Measurements from ENCODE around the gene DSCAML1. TPM values are rescaled to one million over a fixed set of nuclear protein-coding genes. Genes with fewer than 3 reads are reported as not detected.

The DSCAML1 gene
- total RNA-seq, 1 donor from 2014 or later, result 0.16 TPM

DNA sequence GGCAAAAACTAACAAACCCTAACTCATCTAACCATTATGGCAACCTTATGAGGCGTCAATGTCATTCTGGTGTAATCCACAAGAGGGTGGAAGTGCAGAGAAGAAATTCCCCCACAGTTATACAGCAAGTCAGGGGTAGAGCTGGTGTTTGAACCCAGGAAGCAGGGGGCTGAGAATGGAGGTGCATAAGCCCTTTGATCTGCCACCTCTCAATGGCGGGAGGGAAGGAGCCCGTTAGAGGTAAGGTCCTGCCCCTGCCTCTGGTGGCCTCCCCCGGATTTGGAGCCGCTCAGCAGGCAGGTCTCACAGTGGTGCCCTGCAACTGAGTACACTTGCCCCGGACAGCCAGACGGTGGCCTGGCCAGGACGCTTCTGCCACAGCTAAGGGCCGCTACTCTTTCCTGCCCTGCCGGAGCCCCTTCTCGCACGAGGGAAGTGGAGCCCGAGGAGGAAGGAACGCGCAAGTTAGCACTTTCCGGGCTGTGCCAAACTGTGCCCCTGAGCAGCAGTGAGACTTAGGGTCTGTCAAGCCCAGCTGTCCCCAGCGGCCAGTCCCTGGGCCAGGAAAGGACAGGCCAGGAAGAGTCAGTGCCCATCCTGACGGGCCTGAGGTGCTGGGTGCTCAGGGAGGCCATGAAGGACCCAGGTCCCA is 26.4 kb upstream of the DSCAML1 start:
- no peak overlapping the region for H3K4me3 Mint-ChIP-seq (ENCODE audit: unreplicated experiment)
- H3K27ac Mint-ChIP-seq (ENCODE audit: unreplicated experiment), result no peak overlapping the region
- peaks cover 19% of the 10 kb centered on the region for H3K27me3 Mint-ChIP-seq (ENCODE audit: low read depth, unreplicated experiment)
- TF ChIP-seq EZH2 (IDR thresholded peaks at IDR 0.05; ENCODE audit: insufficient read depth, low read length), result no peak
- TF ChIP-seq CTCF (IDR thresholded peaks at IDR 0.05; ENCODE audit: insufficient read depth, low read depth, low read length), result no peak
- no peak for FAIRE-seq
- DNase-seq (ENCODE audit: low read depth), result no peak
- Histone ChIP-seq H3K79me2 (ENCODE audit: insufficient read depth, low read length) (no peaks in the 10 kb centered on the region), H3K36me3 (ENCODE audit: insufficient read depth, low read length) (no peaks in the 10 kb centered on the region), H3K9ac (ENCODE audit: low read length) (no peak overlapping the region), H3K4me3 (ENCODE audit: insufficient read depth, low read depth, low read length) (no peak overlapping the region), H3K4me2 (ENCODE audit: low read length) (no peak overlapping the region), H2AFZ (ENCODE audit: low read depth, low read length) (peak overlapping the region; percentile 65), H4K20me1 (ENCODE audit: insufficient read depth, low read length) (no peaks in the 10 kb centered on the region), H3K27me3 (ENCODE audit: insufficient read depth, low read length) (peaks cover 2% of the 10 kb centered on the region), H3K4me1 (ENCODE audit: insufficient read depth, low read length) (peaks cover 18% of the 10 kb centered on the region), H3K9me3 (ENCODE audit: insufficient read depth, low read depth, low read length) (no peaks in the 10 kb centered on the region), H3K27ac (ENCODE audit: low read depth, low read length) (no peak overlapping the region)
- no peaks in the 10 kb centered on the region for H3K36me3 Mint-ChIP-seq (ENCODE audit: low read depth, unreplicated experiment)
- peaks cover 14% of the 10 kb centered on the region for H3K4me1 Mint-ChIP-seq (ENCODE audit: low read depth, unreplicated experiment)
- no peaks in the 10 kb centered on the region for H3K9me3 Mint-ChIP-seq (ENCODE audit: unreplicated experiment)

- H3K9ac ChIP-seq (ENCODE audit: low read length), result no peak overlapping the region
- H4K20me1 ChIP-seq (ENCODE audit: insufficient read depth, low read length), result no peaks in the 10 kb centered on the region
- no peak overlapping the region for H3K4me3 ChIP-seq (ENCODE audit: insufficient read depth, low read depth, low read length)
- TF ChIP-seq EZH2 (IDR thresholded peaks at IDR 0.05; ENCODE audit: insufficient read depth, low read length) (no peak), CTCF (IDR thresholded peaks at IDR 0.05; ENCODE audit: insufficient read depth, low read depth, low read length) (peak; percentile 40)
- H3K36me3 ChIP-seq (ENCODE audit: insufficient read depth, low read length), result no peaks in the 10 kb centered on the region
- Mint-ChIP-seq H3K27ac (ENCODE audit: unreplicated experiment) (no peak overlapping the region), H3K27me3 (ENCODE audit: low read depth, unreplicated experiment) (peaks cover 18% of the 10 kb centered on the region), H3K36me3 (ENCODE audit: low read depth, unreplicated experiment) (no peaks in the 10 kb centered on the region), H3K4me1 (ENCODE audit: low read depth, unreplicated experiment) (peaks cover 22% of the 10 kb centered on the region), H3K9me3 (ENCODE audit: unreplicated experiment) (no peaks in the 10 kb centered on the region), H3K4me3 (ENCODE audit: unreplicated experiment) (no peak overlapping the region)
- DNase-seq (ENCODE audit: low read depth) (no peak), FAIRE-seq (no peak)
- H3K79me2 ChIP-seq (ENCODE audit: insufficient read depth, low read length), result no peaks in the 10 kb centered on the region
- H3K4me1 ChIP-seq (ENCODE audit: insufficient read depth, low read length), result peaks cover 25% of the 10 kb centered on the region
- no peak overlapping the region for H3K27ac ChIP-seq (ENCODE audit: low read depth, low read length)
- no peaks in the 10 kb centered on the region for H3K9me3 ChIP-seq (ENCODE audit: insufficient read depth, low read depth, low read length)
- no peak overlapping the region for H3K4me2 ChIP-seq (ENCODE audit: low read length)
- no peaks in the 10 kb centered on the region for H3K27me3 ChIP-seq (ENCODE audit: insufficient read depth, low read length)
- H2AFZ ChIP-seq (ENCODE audit: low read depth, low read length), result no peak overlapping the region
Observed at GRCh38 chr11:117822074-117823033, 25.3 kb upstream of the DSCAML1 start.
